ENCODE measurements around the gene XPO6.

XPO6 gene

GRCh38 chr16:28210264-28210663 lies 1.5 kb downstream of the XPO6 start:
- peak overlapping the region; percentile 74; the same call in 1 of the 2 replicates for H3K27ac ChIP-seq
- peaks cover 16% of the 10 kb centered on the region; the same call in 1 of the 2 replicates for H4K20me1 ChIP-seq (ENCODE audit: insufficient read depth)
- peaks cover 10% of the 10 kb centered on the region; the same call in 1 of the 2 replicates for H3K36me3 ChIP-seq (ENCODE audit: insufficient read depth)

GRCh38 chr16:28208824-28209223 lies 2.9 kb downstream of the XPO6 start:
- no peak overlapping the region for H3K9ac ChIP-seq
- H3K27me3 ChIP-seq (ENCODE audit: insufficient read depth, low read depth), result no peaks in the 10 kb centered on the region
- H3K36me3 ChIP-seq (ENCODE audit: insufficient read depth), result peaks cover 18% of the 10 kb centered on the region; the same call in 1 of the 2 replicates
- no peak overlapping the region for H2AFZ ChIP-seq (ENCODE audit: low read depth)
- peaks cover 26% of the 10 kb centered on the region for H4K20me1 ChIP-seq (ENCODE audit: insufficient read depth)
- H3K79me2 ChIP-seq (ENCODE audit: insufficient read depth, low read depth), result peaks cover 76% of the 10 kb centered on the region
- no peak for TF ChIP-seq CTCF (conservative IDR thresholded peaks at IDR 0.05; ENCODE audit: low read depth, low read length)
- H3K27ac ChIP-seq, result no peak overlapping the region
- no peak overlapping the region for H3K4me3 ChIP-seq (IDR thresholded peaks at IDR 0.05; ENCODE audit: insufficient read depth, low read depth, low read length)
- H3K4me1 ChIP-seq (ENCODE audit: low read depth, poor library complexity, severe bottlenecking), result peaks cover 46% of the 10 kb centered on the region
- peak overlapping the region; percentile 76; the same call in 1 of the 2 replicates for H3K4me2 ChIP-seq

More at GRCh38 chr16:28210264-28210663, 1.5 kb downstream of the XPO6 start:
- Histone ChIP-seq H3K4me1 (ENCODE audit: low read depth, poor library complexity, severe bottlenecking) (peaks cover 42% of the 10 kb centered on the region), H3K4me2 (peak overlapping the region; percentile 76), H3K9ac (peak overlapping the region; percentile 94; the same call in 1 of the 2 replicates), H2AFZ (ENCODE audit: low read depth) (no peak overlapping the region), H3K4me3 (IDR thresholded peaks at IDR 0.05; ENCODE audit: insufficient read depth, low read depth, low read length) (no peak overlapping the region), H3K27me3 (ENCODE audit: insufficient read depth, low read depth) (no peaks in the 10 kb centered on the region), H3K79me2 (ENCODE audit: insufficient read depth, low read depth) (peaks cover 61% of the 10 kb centered on the region)
- no peak for TF ChIP-seq CTCF (conservative IDR thresholded peaks at IDR 0.05; ENCODE audit: low read depth, low read length)

GRCh38 chr16:28208131-28208530 lies 3.6 kb downstream of the XPO6 start:
- no peak overlapping the region for H3K4me3 ChIP-seq (IDR thresholded peaks at IDR 0.05; ENCODE audit: insufficient read depth, low read depth, low read length)
- peaks cover 82% of the 10 kb centered on the region for H3K79me2 ChIP-seq (ENCODE audit: insufficient read depth, low read depth)
- no peak for TF ChIP-seq CTCF (conservative IDR thresholded peaks at IDR 0.05; ENCODE audit: low read depth, low read length)
- H3K36me3 ChIP-seq (ENCODE audit: insufficient read depth), result peaks cover 18% of the 10 kb centered on the region; the same call in 1 of the 2 replicates
- H2AFZ ChIP-seq (ENCODE audit: low read depth), result no peak overlapping the region
- H3K9ac ChIP-seq, result no peak overlapping the region
- H3K4me2 ChIP-seq, result peak overlapping the region; percentile 76; the same call in 1 of the 2 replicates
- H4K20me1 ChIP-seq (ENCODE audit: insufficient read depth), result peaks cover 26% of the 10 kb centered on the region
- H3K4me1 ChIP-seq (ENCODE audit: low read depth, poor library complexity, severe bottlenecking), result peaks cover 44% of the 10 kb centered on the region
- no peak overlapping the region for H3K27ac ChIP-seq
- H3K27me3 ChIP-seq (ENCODE audit: insufficient read depth, low read depth), result no peaks in the 10 kb centered on the region

- no peak overlapping the region for H3K9ac ChIP-seq
- no peak overlapping the region for H3K27ac ChIP-seq
- H3K27me3 ChIP-seq (ENCODE audit: insufficient read depth, low read depth), result no peaks in the 10 kb centered on the region
- H3K36me3 ChIP-seq (ENCODE audit: insufficient read depth), result peaks cover 18% of the 10 kb centered on the region; the same call in 1 of the 2 replicates
- H3K4me1 ChIP-seq (ENCODE audit: low read depth, poor library complexity, severe bottlenecking), result peaks cover 44% of the 10 kb centered on the region
- peaks cover 26% of the 10 kb centered on the region for H4K20me1 ChIP-seq (ENCODE audit: insufficient read depth)
- peaks cover 90% of the 10 kb centered on the region for H3K79me2 ChIP-seq (ENCODE audit: insufficient read depth, low read depth)
- TF ChIP-seq CTCF (conservative IDR thresholded peaks at IDR 0.05; ENCODE audit: low read depth, low read length), result no peak
- no peak overlapping the region for H2AFZ ChIP-seq (ENCODE audit: low read depth)
- H3K4me3 ChIP-seq (IDR thresholded peaks at IDR 0.05; ENCODE audit: insufficient read depth, low read depth, low read length), result no peak overlapping the region
- no peak overlapping the region; the same call in 1 of the 2 replicates for H3K4me2 ChIP-seq
Measured at GRCh38 chr16:28207399-28207798, 4.4 kb downstream of the XPO6 start.
